Kidney glomerular epithelial cell (primary cell): ENCODE data around the gene BPIFB6.
"Not testable (repeated sequence)": the region's sequence is repeated elsewhere in the genome, so short reads cannot be mapped to it uniquely, and the experiment has no call there.

Source experiments
- DNase-seq: peaks from one replicate; lab custom pipeline; 2025; lab: John Stamatoyannopoulos, UW

Gene BPIFB6

GRCh38 chr20:33030569-33030968, 879 bp upstream of the BPIFB6 start:
- no peak for DNase-seq

GRCh38 chr20:33032555-33032954, 1.1 kb downstream of the BPIFB6 start:
- DNase-seq = no peak

- no peak for DNase-seq
Observed at GRCh38 chr20:33033381-33033780, 1.9 kb downstream of the BPIFB6 start.

- DNase-seq = no peak
Observed at GRCh38 chr20:33034115-33034514, 2.7 kb downstream of the BPIFB6 start.

GRCh38 chr20:33034901-33035492, 3.5 kb downstream of the BPIFB6 start:
- DNase-seq = no peak

GRCh38 chr20:33037456-33037855, 6.0 kb downstream of the BPIFB6 start:
- no peak for DNase-seq

GRCh38 chr20:33038243-33038642, 6.8 kb downstream of the BPIFB6 start:
- no peak for DNase-seq

- no peak for DNase-seq
Observed at GRCh38 chr20:33042430-33042829, 11.0 kb downstream of the BPIFB6 start.

GRCh38 chr20:33042983-33043730, 11.7 kb downstream of the BPIFB6 start:
- no peak for DNase-seq

- DNase-seq = no peak
Observed at GRCh38 chr20:33043731-33044181, 12.3 kb downstream of the BPIFB6 start.

- DNase-seq = not testable (repeated sequence)
Observed at GRCh38 chr20:33045129-33045721, 13.8 kb downstream of the BPIFB6 start.

GRCh38 chr20:33046412-33046811, 15.0 kb downstream of the BPIFB6 start:
- no peak for DNase-seq

- DNase-seq = no peak
Observed at GRCh38 chr20:33051333-33051732, 19.9 kb downstream of the BPIFB6 start.

- no peak for DNase-seq
Observed at GRCh38 chr20:33053291-33054106, 22.1 kb downstream of the BPIFB6 start, which contains the start of gene BPIFB3. Gene BPIFB3 (plus strand): TSS chr20:33053903. CDS start chr20:33055436, 1,533 bp downstream.

GRCh38 chr20:33054381-33054780, 22.9 kb downstream of the BPIFB6 start:
- DNase-seq = no peak

- DNase-seq = no peak
Observed at GRCh38 chr20:33054791-33055190, 23.3 kb downstream of the BPIFB6 start.

GRCh38 chr20:33059136-33059535, 27.7 kb downstream of the BPIFB6 start:
- DNase-seq = no peak

GRCh38 chr20:33059741-33060390, 28.4 kb downstream of the BPIFB6 start:
- DNase-seq = no peak

GRCh38 chr20:33061658-33062028, 30.2 kb downstream of the BPIFB6 start:
- no peak for DNase-seq

GRCh38 chr20:33062105-33062824, 30.8 kb downstream of the BPIFB6 start:
- no peak for DNase-seq

GRCh38 chr20:33062825-33063149, 31.3 kb downstream of the BPIFB6 start:
- no peak for DNase-seq
